DMS 273 treated with DMSO at 0.1 percent for 48 hours (cell line): Measurements from ENCODE around the gene FA2H.
"Not testable (repeated sequence)": the region's sequence is repeated elsewhere in the genome, so short reads cannot be mapped to it uniquely, and the experiment has no call there.

Source experiments
- DNase-seq: peaks from one replicate; lab custom pipeline; 2025; lab: John Stamatoyannopoulos, UW

Gene FA2H

GRCh38 chr16:74769586-74770190 is 4.9 kb downstream of the FA2H start:
- no peak for DNase-seq

GRCh38 chr16:74768239-74768638 is 6.4 kb downstream of the FA2H start:
- no peak for DNase-seq

- DNase-seq: no peak
These were observed 6.9 kb downstream of the FA2H start for GRCh38 chr16:74767749-74768148.

- no peak for DNase-seq
These were observed 7.9 kb downstream of the FA2H start for GRCh38 chr16:74766729-74767128.

- DNase-seq: not testable (repeated sequence)
These were observed 10.4 kb downstream of the FA2H start for GRCh38 chr16:74764184-74764583.

GRCh38 chr16:74761665-74762064 is 13.0 kb downstream of the FA2H start:
- DNase-seq: no peak

- no peak for DNase-seq
These were observed 14.4 kb downstream of the FA2H start for GRCh38 chr16:74760007-74760767.

- no peak for DNase-seq
These were observed 15.1 kb downstream of the FA2H start for GRCh38 chr16:74759564-74759963.

- DNase-seq: no peak
These were observed 15.8 kb downstream of the FA2H start for GRCh38 chr16:74758801-74759200.

GRCh38 chr16:74757349-74757748 is 17.3 kb downstream of the FA2H start:
- no peak for DNase-seq

- no peak for DNase-seq
These were observed 18.4 kb downstream of the FA2H start for GRCh38 chr16:74756203-74756602.

- no peak for DNase-seq
These were observed 21.4 kb downstream of the FA2H start for GRCh38 chr16:74753180-74753579.

- DNase-seq: no peak
These were observed 21.9 kb downstream of the FA2H start for GRCh38 chr16:74752756-74753155.

- DNase-seq: no peak
These were observed 22.4 kb downstream of the FA2H start for GRCh38 chr16:74752258-74752657.

- no peak for DNase-seq
These were observed 23.0 kb downstream of the FA2H start for GRCh38 chr16:74751658-74752057.

GRCh38 chr16:74749291-74750055 is 25.1 kb downstream of the FA2H start:
- DNase-seq: no peak

- DNase-seq: no peak
These were observed 26.0 kb downstream of the FA2H start for GRCh38 chr16:74748616-74749026.

GRCh38 chr16:74747716-74748615 is 26.7 kb downstream of the FA2H start:
- no peak for DNase-seq

- no peak for DNase-seq
These were observed 28.7 kb downstream of the FA2H start for GRCh38 chr16:74745926-74746325.

GRCh38 chr16:74745109-74745615 is 29.5 kb downstream of the FA2H start:
- no peak for DNase-seq

GRCh38 chr16:74744566-74744965 is 30.1 kb downstream of the FA2H start:
- no peak for DNase-seq
